Keratinocyte (primary cell): ENCODE measurements around the gene TEX38.

Source experiments
- CTCF ChIP-seq, 3 experiments: IDR thresholded peaks in 1 of 3; conservative IDR thresholded peaks in 1 of 3; optimal IDR thresholded peaks in 1 of 3; 2 replicates in 2 of 3; 3 replicates in 1 of 3; pipeline versions ENCODE3 to v1.5.1; 2011; ENCODE audit warnings: low read length in 3 of 3, mild to moderate bottlenecking in 3 of 3, moderate library complexity in 2 of 3, control low read depth in 1 of 3, inconsistent platforms in 1 of 3; ENCODE audit not compliant: insufficient read depth in 2 of 3; ENCODE audit errors: extremely low read depth in 1 of 3
- EZH2 ChIP-seq: IDR thresholded peaks from one replicate; pipeline ENCODE4 v1.6.1; 2012; ENCODE audit warnings: inconsistent platforms, mild to moderate bottlenecking, low read length, moderate library complexity

GRCh38 chr1:46681333-46682034 is 9.8 kb downstream of the TEX38 start:
- no peak for TF ChIP-seq CTCF (optimal IDR thresholded peaks at IDR 0.05 in 1 of 3, IDR thresholded peaks at IDR 0.05 in 1 of 3, conservative IDR thresholded peaks at IDR 0.05 in 1 of 3; ENCODE audit: extremely low read depth in 1 of 3, insufficient read depth in 2 of 3, low read length in 3 of 3)
- TF ChIP-seq EZH2: no peak
